ENCODE measurements around the gene SLC44A3.

The SLC44A3 gene

DNA sequence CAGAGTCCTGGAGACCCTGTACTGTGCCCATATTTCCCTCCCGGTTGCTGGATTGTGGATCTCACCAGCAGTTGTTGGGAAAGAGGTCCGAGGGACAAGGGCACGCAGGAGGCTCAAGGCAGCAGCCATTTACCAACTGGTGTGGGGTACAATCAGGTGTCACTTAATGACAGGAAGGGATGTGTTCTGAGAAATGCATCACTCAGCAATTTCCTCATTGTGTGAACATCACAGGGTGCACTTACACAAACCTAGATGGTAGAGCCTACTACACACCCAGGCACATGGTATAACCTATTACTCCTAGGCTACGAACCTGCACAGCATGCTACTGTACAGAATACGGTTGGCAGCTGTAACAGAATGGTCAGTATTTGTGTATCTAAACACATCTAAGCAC is 20.7 kb downstream of the SLC44A3 start:
- FAIRE-seq = no peak

DNA sequence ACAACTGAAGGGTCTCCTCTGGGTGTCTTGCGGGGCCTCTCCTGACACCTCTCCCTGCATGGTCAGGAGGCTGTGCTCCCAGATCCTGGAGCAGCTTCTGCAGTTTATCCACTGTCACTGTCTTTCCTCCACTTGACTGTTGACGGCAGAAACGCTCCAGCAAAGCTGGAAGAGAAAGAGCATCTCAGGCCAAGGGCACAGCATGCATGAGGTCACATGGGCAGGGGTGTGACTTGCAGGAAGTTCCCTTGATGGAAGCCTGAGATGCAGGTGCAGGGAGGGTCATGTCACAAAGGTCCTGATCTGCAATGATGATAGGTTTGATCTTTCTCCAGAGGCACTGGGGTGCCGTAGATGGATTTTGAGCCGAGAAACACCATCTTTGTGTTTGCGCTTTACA is 23.3 kb downstream of the SLC44A3 start:
- FAIRE-seq = no peak

DNA sequence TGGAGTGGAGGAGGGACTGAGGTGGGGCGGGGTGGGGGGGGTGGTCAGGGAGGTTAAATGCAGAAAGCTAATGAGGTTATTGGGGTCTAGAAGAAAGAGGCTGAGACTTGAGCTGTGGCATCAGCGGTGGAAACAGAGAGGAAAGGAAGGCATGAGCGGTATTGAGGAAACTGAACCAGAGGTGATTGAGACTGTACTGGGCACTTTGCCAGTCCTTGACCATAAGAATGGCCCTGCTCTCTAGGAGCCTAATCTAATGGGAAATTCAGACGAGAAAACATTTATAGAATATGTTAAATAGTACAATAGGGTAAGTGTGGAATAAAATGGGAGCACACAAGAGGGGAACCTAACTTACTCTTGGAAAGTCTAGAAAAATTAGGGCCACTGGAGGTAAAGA is 23.7 kb downstream of the SLC44A3 start:
- FAIRE-seq = no peak

DNA sequence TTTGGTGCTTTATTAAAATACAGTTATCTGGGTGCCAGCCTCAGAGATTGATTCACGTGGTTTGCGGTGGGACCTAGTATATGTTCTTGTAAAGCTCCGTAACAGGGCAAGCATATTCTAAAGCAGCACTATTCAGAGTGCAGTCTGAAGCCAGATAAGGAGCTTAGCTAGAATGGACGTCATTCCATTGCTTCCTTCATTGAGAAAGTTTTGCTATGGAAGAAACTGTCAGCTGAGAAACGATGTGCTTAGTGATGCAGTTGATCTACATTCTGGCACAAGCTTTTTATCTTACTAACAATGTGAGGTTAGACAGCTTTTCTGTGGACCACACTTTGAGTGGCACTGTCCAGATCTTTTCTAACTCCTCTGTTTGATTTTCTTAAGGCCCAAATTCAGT is 26.2 kb downstream of the SLC44A3 start:
- no peak for FAIRE-seq

DNA sequence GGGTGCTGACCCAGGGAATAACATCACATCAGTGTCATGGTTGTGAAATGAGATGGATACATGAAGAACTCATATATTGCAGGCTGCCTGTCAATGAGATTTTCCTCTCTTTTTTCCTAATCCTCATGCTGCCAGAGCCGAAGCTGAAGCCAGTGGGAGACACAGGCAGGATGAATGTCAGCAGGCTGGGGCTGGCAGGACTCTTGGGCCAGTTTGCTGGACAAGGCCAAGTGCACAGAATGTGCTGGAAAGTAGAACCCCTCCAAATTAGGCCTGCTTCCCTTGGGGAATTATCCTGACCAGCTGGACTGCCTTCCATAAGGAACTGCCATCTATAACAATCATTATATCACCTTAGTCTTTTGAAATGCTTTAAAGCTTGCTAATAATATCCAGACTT is 31.4 kb downstream of the SLC44A3 start:
- FAIRE-seq = no peak

DNA sequence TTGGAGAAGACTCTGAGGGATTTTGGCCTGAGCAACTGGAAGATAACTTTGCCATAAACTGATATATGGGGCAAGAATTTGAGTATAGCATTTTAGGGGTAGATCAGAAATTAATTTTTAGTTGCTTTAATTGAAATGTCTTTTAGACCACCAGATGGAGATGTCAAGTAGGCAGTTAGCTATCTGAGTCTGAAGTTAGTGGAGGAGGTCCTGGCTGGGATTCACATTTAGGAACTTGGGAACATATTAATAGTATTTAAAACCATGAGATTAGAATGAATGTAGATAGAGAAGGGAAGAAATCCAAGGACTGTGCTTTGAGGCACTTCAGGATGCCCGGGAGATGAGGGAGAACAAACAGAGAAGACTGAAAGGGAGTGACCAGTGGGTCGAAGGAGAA is 32.6 kb downstream of the SLC44A3 start:
- FAIRE-seq = no peak

DNA sequence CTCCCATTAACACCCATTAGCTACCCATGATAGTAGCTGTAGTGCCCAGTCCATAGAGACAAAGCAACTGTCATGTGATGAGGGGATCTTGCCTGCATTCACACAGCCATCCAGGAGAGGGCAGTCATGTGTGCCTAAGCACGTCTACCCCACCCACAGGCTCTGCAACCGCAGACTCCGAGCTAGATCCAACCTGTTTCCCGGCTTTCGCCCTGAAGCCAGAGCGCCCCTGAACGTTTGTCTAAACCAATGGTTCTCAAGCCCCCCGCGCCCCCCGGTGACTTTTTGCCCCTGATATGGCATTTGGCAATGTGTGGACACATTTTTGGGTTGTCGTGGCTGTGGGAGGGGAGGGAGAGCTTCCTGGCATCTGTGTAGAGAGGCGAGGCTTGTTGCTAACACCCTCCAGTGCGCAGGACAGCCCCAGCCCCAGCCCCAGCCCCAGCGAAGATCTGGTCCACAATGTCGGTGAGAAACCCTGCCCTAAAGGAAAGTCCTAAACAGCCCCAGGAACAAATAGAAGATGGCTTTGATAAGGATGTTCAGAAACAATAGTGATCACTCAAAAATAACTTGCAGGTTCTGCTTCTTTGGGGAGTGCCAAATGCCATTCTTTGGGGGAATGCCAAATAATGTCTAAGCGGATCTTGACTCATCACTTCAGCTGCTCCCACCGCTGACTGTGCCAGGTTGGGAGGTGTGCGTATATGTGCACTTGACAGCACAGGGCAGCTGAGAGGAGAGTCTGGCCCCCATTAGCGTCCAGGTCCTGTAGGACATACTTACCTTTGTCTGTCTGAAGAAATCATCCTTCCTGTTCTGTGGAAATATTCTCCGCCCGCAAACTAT is 34.5 kb downstream of the SLC44A3 start:
- FAIRE-seq = peak; percentile 21

DNA sequence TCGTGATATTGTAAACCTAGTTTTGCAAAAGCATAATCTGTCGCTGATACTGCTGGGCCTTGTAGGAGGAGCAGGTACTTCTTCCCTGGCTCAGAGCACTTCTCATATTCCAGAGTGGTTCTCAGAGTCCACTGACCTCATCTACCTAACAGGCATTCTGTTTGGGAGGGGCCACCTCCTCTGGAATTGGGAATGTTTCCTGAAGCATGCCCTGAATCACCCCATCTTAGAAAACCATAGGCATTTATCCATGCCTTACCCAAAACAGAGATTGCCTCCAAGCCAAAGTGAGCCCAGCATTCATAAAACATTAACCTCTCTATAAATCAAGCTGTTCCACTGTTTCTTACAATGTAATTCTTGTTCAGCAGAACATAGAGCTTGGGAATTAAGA is 35.1 kb downstream of the SLC44A3 start:
- no peak for FAIRE-seq

DNA sequence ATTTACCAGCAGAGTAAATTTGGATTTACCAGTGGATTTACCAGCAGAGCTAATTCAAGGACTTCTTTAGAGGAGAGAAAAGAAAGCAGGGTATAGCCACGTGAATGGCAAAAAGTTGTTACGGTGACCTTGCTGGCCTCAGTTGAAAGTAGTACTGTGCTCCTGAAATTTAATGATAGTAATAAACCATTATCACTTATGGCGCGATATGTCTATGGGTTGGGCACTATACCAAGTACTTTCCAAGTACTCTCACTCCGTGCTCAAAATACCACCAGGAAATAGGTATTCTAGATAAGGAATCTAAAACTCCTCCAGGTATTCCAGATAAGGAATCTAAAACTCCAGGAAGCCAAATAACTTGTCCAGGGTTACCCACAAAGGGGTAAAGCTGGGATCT is 35.8 kb downstream of the SLC44A3 start:
- no peak for FAIRE-seq

DNA sequence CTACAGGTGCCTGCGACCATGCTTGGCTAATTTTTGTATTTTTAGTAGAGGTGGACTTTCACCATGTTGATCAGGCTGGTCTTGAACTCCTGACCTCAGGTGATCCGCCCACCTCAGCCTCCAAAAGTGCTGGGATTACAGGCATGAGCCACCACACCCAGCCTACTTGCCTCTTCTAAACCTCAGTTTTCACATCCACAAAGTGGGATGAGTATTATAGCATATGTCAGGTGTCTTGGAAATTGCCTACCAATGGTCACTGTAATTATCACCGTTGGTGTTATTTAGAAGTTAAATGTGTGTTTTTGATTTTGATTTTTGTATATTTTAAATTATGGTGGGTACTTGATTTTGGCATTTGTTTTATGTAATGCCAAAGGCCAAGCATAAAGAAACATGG is 36.7 kb downstream of the SLC44A3 start:
- no peak for FAIRE-seq

DNA sequence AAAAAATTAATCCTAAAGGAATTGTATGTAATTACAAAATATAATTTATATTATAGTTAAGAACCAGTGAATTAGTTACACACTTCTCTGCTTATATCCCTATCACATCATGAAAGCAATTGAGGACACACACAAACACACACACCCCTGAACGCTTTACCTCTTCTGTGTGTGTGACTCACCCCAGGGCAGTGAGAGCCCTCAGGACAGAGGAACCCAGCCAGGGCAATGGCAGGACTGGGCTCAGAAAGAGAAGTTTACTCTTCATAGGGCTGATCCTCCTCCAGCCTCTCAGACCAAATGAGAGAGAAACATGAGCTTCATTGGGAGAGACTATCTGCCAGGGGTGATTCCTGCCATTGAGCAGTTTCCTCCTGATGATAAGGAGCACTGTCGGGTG is 38.1 kb downstream of the SLC44A3 start:
- FAIRE-seq = no peak

DNA sequence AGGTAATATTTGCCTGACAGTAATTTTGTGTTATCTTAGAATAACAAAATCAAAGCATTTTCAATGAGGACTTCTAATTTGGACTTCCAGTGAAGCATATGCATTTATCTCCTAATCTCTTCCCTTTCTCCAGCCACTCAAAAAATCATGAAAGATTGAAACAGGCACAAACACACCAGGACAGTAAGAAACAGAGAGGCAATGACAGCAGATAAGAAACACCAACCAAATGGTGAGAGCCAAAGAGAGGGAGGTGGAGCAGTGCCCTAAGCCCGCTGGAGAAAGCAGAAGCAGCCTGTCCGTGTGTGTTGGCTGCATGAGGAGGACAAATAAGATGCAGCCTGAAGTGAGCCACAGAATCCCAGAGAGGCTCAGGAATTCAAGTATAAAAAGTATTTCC is 39.0 kb downstream of the SLC44A3 start:
- FAIRE-seq = no peak

DNA sequence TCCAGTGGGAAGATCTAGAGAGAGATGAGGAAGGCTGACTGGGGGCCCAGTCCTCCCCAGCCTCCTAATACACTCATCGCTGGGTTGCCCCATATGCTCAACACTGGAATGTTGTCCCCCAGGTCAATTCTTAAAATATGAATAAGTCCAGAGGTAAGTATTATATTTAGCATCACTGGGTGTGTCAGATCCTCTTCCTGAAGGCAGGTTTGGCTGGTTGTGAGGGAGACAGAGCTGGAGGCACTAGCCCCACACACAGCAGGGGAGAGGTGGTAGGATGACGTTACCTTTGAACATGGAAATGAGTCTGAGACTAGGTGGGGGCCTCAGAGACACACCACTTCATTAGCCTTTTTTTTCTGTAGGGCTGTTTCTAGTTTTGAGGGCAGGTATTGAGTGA is 42.6 kb downstream of the SLC44A3 start:
- FAIRE-seq = no peak

DNA sequence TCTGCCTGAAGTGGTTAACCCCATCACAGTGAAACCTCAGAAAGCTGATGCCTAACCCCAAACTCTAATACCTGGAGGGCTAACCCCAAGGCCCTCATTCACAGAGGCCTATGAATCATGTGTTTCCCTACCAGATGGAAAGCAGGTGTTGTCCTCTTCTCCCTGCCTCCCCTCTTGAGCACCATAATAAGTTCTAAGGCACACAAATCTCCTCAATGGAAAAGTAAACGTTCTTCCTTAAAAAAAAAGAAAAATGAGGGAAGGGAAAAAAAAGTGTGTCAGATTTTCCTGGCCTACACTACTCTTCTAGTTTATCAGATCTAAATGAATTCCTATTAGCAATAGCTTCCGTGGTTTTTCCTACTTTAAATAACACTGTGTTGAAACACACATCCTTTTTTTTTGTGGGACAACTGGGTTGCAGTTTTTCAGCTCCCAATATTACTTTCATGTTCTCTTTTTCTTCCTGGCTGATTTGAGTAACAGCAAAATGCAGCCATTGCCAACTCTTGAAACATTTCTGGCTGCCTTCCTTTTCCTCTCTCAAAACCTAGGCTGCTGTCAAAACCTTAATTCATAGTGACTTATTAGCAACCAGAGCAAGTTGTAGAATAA is 43.2 kb downstream of the SLC44A3 start:
- peak; percentile 71 for FAIRE-seq

DNA sequence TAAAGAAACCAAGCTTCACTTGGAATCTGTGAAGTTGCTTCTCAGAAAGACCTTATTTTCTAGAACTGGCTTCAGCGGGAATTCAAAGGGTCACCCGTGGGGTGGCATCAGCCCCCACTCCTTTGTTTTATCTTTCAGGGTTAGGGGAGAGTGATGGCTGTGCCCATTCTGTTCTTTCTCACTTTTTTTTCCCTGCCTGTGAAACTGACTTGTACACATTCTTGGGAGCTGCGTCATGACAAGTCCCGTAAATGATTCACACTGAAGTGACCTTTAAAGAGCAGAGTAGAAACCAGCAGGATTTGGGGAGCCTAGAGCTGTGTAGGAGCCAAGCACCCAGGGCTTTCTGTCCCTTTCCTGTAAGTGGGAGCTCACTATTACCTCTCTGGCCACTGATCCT is 43.8 kb downstream of the SLC44A3 start:
- no peak for FAIRE-seq

DNA sequence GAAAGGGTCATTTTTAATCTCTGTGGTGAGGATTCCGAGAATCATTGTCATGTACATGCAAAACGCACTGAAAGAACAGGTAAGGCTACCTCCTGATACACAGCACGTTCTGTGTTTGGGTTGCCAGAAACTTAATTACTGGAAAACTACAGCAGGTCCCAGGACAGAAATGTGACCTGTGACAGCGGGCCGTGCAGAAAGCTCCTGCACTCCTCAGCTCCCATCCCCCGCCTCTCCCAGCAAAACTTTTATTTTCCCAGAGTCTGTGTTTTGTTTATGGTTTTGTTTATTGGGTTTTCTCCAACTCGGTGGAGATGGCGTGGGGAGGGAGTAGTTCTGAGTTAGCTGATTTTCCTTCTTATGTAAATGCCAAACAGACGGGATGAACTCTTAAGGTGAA is 44.7 kb downstream of the SLC44A3 start:
- FAIRE-seq = peak; percentile 88

DNA sequence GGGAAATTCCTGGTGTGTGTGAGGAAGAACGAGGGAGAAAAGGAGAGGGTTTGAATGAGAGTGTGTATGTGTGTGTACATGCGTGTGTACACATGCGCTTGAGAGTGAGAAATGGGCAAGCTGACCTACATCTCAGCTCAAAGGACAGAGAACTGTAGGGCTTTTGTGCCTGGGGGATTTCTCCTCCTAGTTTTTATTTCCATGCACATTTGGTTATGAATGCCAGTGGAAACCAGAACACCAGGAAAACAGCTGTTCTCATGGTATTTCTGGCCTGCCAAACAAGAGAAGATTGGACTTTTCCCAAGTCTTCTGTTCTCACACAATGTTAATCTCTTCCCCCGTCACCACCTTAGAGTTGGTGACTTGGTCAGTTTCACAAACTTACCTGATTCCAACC is 45.2 kb downstream of the SLC44A3 start:
- no peak for FAIRE-seq

DNA sequence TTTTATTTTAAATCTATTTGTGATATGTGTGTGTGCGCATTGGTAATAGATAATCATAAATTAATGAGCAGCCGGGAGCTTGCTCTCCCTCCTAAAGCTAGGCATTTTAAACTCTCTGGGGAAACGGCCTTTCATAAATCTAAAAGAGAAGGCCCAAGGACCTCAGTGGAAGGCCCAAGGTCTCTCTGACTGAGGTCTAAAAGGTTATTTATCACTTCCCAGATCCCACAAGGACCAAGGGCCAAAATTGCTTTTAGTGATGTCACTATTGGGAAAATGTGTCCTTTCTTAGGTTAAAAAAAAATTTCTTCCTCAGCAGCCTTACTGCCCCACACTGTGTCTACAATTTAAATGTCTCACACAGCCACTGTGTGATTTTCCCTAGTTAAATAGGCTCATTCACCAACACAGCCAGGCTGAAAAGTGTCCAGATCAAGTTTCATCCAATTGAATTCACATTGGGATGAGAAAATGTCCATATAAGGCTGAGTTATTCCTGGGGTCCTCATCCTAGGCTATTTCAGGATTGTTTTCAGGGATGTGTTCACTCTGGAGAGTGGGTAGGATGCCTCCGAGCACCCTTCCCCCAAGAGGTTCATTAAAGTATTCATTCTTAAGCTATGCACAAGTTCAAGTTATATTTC is 46.1 kb downstream of the SLC44A3 start:
- no peak for FAIRE-seq

DNA sequence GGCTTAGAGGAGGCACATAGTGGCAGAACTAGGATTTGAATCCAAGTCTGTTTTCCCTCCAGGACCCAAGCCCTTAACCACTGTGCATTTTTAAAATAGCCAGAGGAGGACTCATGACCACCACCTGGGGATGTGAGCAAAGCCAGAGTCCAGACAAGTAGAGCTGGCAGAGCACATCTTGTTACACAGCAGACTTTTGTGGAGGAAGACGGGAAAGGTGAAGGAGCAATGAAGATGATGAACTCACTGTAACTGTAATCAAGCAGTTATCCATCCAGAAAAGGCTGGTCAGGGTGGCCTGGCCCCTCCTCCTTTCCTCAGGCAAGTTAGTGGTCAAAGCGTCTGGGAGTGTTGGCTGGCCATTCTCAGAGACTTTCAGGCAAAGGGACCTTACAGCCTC is 50.9 kb downstream of the SLC44A3 start:
- FAIRE-seq = no peak

DNA sequence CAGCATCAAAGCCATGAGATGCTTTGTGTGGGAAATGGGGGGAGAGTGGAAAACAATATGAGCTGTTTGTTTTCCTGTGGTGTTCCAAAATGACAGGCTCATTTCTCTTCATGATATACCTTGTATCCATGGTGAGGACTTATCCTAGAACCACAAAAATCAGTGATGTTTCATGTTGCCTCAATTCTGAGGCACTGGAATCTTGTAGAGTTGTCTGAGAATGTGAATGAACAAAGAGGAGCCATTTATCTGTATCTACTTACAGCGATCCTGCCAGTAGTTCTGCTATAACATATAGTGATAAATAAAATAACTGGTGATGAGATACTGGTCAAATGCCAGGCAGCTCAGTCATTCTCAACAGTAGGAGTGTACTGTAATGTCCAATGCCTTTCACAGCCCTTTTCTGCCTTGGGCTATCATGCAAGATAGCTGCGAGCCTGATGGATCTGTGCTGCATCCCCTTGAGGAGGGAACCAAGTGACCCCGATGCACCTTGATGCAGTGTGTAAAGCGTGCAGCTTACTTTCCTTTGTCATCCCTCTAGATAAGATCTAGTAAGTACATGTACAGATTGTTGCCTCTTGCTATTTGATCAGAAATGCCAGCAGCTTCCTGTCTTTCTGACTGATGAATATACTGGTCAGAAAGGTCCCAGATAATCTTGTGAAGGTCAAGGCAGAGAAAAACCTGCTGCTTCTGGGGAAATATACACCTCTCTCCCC is 52.8 kb downstream of the SLC44A3 start:
- no peak for FAIRE-seq

DNA sequence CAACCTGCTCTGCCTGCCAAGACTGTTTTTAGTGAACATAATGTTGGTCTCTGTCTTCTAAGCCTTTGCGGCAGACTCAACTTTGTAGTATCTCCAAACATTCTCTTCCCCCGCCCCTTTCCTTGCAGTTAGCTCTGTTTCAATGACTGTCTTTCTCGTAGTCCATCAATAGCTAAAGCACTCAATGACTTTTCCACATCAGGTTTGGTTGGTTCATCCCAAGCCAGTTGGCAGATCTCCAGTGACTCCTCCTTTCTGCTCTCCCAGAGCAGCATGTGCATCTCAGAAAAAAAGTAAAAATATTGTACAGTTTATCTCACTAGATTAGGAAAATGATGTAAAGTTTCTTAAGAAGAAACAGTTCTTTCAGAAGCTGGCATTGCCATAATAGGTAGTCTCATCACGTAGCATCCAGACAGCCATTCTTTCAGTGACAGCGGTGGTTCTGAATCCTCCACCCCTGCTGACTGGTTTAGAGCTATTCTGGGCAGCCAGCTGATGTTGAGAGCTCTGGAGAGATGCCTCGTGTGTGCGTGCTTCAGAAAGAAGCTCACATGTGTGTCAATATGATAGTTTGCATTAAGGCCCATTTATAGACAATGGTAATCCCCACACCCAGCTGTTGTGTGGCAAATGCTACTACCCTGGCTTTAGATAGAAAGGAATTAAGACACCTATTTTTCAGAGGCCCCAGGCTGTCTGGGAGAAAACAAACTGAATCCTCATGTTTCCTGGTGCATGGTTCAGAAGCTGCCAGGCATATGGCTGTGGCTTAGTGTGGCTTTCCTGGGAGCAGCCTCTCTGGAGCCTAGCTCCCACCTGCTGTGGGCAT is 53.6 kb downstream of the SLC44A3 start:
- no peak for FAIRE-seq

DNA sequence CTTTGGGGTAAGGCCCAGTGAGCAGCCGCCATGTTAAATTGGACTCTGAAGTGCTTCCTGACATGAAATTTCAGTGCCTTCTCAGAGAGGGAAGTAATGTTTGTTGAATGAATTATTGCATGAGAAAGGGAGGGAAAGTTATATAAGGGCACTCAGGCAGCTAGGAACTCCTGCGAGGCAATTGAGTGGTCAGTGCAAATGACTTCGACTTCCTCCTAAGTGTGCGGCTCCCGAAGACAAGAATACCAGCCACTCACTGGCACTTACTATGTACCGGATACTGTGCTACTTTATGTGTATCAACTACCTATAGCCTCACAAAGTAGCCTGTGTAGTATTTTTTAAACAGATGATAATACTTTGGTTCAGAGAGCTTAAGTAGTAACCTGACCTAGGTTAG is 54.3 kb downstream of the SLC44A3 start:
- FAIRE-seq = no peak

DNA sequence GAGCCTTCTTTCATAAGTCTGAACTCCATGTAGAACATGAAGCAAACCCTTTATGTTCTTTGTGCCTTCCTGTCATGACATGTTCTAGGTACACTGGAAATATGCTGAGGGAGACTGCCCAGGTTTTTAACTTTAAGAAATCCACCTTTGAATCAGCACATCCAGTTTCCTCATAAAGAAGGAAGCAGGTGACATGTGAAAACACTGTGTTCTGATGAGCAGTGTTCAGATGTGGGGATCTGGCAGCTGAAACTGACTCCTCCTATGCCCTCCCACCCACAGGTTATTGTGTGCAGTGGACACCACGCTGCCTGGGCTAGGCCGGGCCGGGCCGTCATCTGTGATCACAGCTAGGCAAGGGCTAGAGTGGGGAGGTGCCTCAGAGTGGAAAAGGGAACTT is 55.6 kb downstream of the SLC44A3 start:
- no peak for FAIRE-seq
